HL-60 (cell line): Measurements from ENCODE around the gene KCNG1.
A peak's percentile ranks its signal among the peaks of the same experiment; 100 is the strongest.

Source experiments
- DNase-seq, 2 experiments: peaks; one replicate each; pipeline ENCODE4 v3.0.0-alpha.2; 2010 to 2020; ENCODE audit warnings: low read depth in 1 of 2, low spot score in 1 of 2
- H3K27ac ChIP-seq: fragments of 250-450 bp; sonication (Bioruptor Pico); replicated peaks from 2 replicates; pipeline ENCODE4 v1.5.1; 2020; ENCODE audit warnings: mild to moderate bottlenecking, moderate library complexity
- H3K27me3 ChIP-seq: fragments of 250-450 bp; sonication (Bioruptor Pico); 2 replicates; pipeline ENCODE4 v1.5.1; 2021; ENCODE audit warnings: mild to moderate bottlenecking, moderate library complexity; ENCODE audit not compliant: insufficient read depth, poor library complexity, severe bottlenecking
- H3K4me3 ChIP-seq: replicated peaks from 2 replicates; pipeline ENCODE4 v1.5.1; 2011; ENCODE audit warnings: mild to moderate bottlenecking, control low read depth, low read length; ENCODE audit not compliant: insufficient read depth
- CTCF ChIP-seq: IDR thresholded peaks from one replicate; pipeline ENCODE4 v1.5.1; 2011; ENCODE audit warnings: low read length, control low read depth, inconsistent platforms; ENCODE audit not compliant: insufficient read depth
- GABPA ChIP-seq: IDR thresholded peaks from 2 replicates; pipeline ENCODE4 v1.6.1; 2012; ENCODE audit warnings: low read depth
- POLR2AphosphoS5 ChIP-seq: IDR thresholded peaks from 2 replicates; pipeline ENCODE4 v1.6.1; 2012; ENCODE audit warnings: low read depth
- SPI1 ChIP-seq: IDR thresholded peaks from 2 replicates; pipeline ENCODE4 v1.6.1; 2012; ENCODE audit warnings: low read depth, mild to moderate bottlenecking, borderline replicate concordance
- long read RNA-seq: library from polyadenylated mRNA; unstranded; transcript quantifications from one replicate; pipeline ENCODE4 v2.0.0, GENCODE V29; 2020
- TF ChIP-seq, protein P1 (sequence below): IDR thresholded peaks from 2 replicates; pipeline ENCODE4 v1.6.1; 2012; ENCODE audit warnings: low read depth; ENCODE audit not compliant: insufficient replicate concordance

The KCNG1 gene, protein sequence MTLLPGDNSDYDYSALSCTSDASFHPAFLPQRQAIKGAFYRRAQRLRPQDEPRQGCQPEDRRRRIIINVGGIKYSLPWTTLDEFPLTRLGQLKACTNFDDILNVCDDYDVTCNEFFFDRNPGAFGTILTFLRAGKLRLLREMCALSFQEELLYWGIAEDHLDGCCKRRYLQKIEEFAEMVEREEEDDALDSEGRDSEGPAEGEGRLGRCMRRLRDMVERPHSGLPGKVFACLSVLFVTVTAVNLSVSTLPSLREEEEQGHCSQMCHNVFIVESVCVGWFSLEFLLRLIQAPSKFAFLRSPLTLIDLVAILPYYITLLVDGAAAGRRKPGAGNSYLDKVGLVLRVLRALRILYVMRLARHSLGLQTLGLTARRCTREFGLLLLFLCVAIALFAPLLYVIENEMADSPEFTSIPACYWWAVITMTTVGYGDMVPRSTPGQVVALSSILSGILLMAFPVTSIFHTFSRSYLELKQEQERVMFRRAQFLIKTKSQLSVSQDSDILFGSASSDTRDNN
- long read RNA-seq = 0 reads

DNA sequence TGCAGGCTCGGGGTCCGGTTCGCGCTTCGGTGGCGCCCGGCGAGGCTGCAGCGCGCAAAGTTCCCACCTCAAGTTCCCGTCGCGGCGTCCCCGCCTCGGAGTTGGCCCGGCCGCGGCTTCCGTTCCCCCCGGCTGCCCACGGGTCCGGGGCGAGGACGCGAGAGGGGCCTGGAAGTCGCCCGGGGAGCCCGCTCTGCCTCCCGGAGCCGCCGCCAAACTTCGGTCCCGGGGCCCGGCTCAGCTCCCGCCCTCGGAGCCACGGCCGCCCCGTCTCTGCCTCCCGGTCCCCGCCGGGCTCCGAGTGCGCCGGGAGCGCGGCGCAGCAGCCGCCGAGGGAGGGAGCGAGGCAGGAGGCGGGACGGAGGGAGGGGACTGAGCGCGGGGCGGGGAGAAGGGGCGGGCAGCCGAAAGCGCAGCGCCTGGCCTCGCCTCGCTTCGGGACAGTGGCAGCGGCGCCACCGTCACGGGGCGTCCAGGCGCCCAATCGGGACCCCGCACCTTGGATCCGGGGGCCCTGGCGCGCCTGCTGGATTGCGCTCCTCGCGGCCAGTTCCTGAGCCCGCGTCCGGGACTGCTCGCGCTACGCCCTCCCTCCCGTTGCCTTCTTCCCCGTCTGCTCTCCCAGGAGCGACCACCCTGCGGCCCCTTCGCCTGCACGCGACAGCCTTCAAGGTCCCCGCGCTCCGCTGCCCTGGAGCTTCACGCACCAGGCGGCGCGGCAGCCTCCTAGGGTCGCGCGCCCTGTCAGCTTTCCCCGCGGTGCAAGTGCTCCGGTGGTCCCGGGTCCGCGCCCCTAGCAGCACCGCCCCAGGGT lies at the start of gene KCNG1:
TSS of gene KCNG1 (minus strand) at position 305 of the 814 bp plus-strand sequence. CDS start 12,769 bp downstream, outside the sequence.
- H3K27me3 ChIP-seq = peaks cover 33% of the 10 kb centered on the region
- no peak within 1 kb of the TSS for H3K4me3 ChIP-seq
- no peak within 1 kb of the TSS for H3K27ac ChIP-seq
- DNase-seq = peak in 1 of 2 experiments; percentile 21
- no peak for TF ChIP-seq POLR2AphosphoS5
- TF ChIP-seq, protein P1, sequence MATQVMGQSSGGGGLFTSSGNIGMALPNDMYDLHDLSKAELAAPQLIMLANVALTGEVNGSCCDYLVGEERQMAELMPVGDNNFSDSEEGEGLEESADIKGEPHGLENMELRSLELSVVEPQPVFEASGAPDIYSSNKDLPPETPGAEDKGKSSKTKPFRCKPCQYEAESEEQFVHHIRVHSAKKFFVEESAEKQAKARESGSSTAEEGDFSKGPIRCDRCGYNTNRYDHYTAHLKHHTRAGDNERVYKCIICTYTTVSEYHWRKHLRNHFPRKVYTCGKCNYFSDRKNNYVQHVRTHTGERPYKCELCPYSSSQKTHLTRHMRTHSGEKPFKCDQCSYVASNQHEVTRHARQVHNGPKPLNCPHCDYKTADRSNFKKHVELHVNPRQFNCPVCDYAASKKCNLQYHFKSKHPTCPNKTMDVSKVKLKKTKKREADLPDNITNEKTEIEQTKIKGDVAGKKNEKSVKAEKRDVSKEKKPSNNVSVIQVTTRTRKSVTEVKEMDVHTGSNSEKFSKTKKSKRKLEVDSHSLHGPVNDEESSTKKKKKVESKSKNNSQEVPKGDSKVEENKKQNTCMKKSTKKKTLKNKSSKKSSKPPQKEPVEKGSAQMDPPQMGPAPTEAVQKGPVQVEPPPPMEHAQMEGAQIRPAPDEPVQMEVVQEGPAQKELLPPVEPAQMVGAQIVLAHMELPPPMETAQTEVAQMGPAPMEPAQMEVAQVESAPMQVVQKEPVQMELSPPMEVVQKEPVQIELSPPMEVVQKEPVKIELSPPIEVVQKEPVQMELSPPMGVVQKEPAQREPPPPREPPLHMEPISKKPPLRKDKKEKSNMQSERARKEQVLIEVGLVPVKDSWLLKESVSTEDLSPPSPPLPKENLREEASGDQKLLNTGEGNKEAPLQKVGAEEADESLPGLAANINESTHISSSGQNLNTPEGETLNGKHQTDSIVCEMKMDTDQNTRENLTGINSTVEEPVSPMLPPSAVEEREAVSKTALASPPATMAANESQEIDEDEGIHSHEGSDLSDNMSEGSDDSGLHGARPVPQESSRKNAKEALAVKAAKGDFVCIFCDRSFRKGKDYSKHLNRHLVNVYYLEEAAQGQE = no peak
- no peak for TF ChIP-seq SPI1
- no peak for TF ChIP-seq CTCF
- no peak for TF ChIP-seq GABPA

DNA sequence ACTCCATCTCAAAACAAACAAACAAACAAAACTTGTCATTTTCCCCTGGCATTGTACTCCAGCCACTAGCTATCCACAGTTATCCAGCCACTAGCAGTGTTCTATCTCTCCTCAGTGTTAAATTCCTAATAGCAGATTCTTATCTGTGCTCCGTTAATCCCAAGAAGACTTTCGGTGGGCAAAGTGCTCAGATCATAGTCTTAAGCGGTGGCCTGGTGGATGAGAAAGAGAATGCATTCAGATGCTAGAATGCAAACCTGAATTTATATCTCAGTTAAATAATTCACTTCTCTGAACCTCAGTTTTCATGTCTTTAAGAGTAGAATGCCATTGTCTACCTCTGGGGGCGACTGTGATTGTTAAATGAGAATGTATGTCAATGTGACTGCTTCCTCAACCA lies 47.7 kb upstream of the KCNG1 start:
- DNase-seq = no peak
- no peak for TF ChIP-seq GABPA
- no peak for TF ChIP-seq POLR2AphosphoS5
- TF ChIP-seq SPI1 = no peak
- TF ChIP-seq, protein P1 = no peak
- TF ChIP-seq CTCF = no peak
- Histone ChIP-seq H3K4me3 (no peak overlapping the region), H3K27me3 (no peaks in the 10 kb centered on the region), H3K27ac (no peak overlapping the region)

GRCh38 chr20:51067792-51068191 lies 44.9 kb upstream of the KCNG1 start:
- H3K4me3 ChIP-seq = no peak overlapping the region
- no peak overlapping the region for H3K27ac ChIP-seq

More at GRCh38 chr20:51067792-51068191, 44.9 kb upstream of the KCNG1 start:
- TF ChIP-seq CTCF = no peak
- no peak for TF ChIP-seq GABPA
- TF ChIP-seq SPI1 = no peak
- TF ChIP-seq, protein P1 = no peak
- TF ChIP-seq POLR2AphosphoS5 = no peak
- no peak for DNase-seq
- no peaks in the 10 kb centered on the region for H3K27me3 ChIP-seq
